Fibroblast of pulmonary artery (primary cell): Measurements from ENCODE around the gene CDC42SE2.

ENCODE experiments used
- DNase-seq: peaks from one replicate; pipeline ENCODE4 v3.0.0-alpha.2; 2010; ENCODE audit warnings: low read depth
- H3K4me3 ChIP-seq: replicated peaks from 2 replicates; pipeline ENCODE4 v1.5.1; 2011; ENCODE audit warnings: low read depth, mild to moderate bottlenecking, control low read depth, low read length, moderate library complexity
- TF ChIP-seq, protein P1 (sequence below): IDR thresholded peaks from 2 replicates; pipeline ENCODE4 v1.5.1; 2011; ENCODE audit warnings: mild to moderate bottlenecking, control low read depth, low read length, inconsistent platforms; ENCODE audit errors: missing control alignments

The CDC42SE2 gene

GRCh38 chr5:131431794-131432193 lies 167.9 kb downstream of the CDC42SE2 start:
- TF ChIP-seq, protein P1, sequence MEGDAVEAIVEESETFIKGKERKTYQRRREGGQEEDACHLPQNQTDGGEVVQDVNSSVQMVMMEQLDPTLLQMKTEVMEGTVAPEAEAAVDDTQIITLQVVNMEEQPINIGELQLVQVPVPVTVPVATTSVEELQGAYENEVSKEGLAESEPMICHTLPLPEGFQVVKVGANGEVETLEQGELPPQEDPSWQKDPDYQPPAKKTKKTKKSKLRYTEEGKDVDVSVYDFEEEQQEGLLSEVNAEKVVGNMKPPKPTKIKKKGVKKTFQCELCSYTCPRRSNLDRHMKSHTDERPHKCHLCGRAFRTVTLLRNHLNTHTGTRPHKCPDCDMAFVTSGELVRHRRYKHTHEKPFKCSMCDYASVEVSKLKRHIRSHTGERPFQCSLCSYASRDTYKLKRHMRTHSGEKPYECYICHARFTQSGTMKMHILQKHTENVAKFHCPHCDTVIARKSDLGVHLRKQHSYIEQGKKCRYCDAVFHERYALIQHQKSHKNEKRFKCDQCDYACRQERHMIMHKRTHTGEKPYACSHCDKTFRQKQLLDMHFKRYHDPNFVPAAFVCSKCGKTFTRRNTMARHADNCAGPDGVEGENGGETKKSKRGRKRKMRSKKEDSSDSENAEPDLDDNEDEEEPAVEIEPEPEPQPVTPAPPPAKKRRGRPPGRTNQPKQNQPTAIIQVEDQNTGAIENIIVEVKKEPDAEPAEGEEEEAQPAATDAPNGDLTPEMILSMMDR, result no peak

DNA sequence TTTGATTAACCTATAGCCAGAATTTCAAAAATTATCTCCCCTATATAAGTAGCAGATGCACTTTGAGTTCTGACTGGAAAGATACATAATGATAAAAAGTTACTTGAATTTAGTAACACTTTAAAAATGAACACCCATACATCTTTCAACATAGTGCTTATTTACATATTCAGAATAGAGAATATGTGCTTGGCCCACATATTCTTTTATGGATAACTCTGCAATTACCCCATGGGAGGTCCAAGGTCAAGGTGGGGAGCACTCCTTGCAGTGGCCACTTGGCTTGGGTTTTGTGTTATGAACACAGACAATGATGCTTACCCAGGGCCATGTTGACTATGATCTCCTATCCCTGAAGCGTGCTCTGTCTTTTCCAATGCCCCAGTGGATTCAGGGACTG lies 169.3 kb downstream of the CDC42SE2 start:
- no peak for DNase-seq
- TF ChIP-seq, protein P1, result no peak
- no peak overlapping the region for H3K4me3 ChIP-seq

More at GRCh38 chr5:131431794-131432193, 167.9 kb downstream of the CDC42SE2 start:
- DNase-seq, result no peak
- no peak overlapping the region for H3K4me3 ChIP-seq

DNA sequence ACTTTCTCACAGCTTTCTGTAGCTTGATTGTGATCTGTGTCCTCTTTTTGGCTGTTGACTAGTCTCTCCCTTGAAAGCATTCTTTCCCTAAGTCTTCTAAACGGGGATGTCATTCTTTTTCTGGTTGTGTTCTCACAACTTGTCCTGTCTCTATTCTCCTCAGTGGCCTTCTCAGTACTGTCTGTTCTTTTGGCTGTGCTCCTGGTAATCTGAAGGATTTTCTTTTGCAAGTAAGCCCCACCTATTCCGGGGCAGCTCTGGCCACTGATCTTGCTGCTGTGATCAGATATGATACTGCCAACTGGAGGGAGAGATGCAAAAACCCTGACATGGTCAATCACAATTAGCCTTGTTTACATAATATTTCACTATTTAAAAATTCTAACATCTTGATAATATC lies 172.2 kb downstream of the CDC42SE2 start:
- TF ChIP-seq, protein P1, result no peak
- no peak for DNase-seq
- no peak overlapping the region for H3K4me3 ChIP-seq

- DNase-seq, result no peak
- TF ChIP-seq, protein P1, result no peak
- no peak overlapping the region for H3K4me3 ChIP-seq
Observed at GRCh38 chr5:131441184-131441583, 177.3 kb downstream of the CDC42SE2 start.
